Measurements from ENCODE around the gene SLC38A11. TPM values are rescaled to one million over a fixed set of nuclear protein-coding genes. Genes with fewer than 3 reads are reported as not detected.
"Not testable (repeated sequence)": the region's sequence is repeated elsewhere in the genome, so short reads cannot be mapped to it uniquely, and the experiment has no call there.

Gene SLC38A11, protein sequence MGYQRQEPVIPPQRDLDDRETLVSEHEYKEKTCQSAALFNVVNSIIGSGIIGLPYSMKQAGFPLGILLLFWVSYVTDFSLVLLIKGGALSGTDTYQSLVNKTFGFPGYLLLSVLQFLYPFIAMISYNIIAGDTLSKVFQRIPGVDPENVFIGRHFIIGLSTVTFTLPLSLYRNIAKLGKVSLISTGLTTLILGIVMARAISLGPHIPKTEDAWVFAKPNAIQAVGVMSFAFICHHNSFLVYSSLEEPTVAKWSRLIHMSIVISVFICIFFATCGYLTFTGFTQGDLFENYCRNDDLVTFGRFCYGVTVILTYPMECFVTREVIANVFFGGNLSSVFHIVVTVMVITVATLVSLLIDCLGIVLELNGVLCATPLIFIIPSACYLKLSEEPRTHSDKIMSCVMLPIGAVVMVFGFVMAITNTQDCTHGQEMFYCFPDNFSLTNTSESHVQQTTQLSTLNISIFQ
- total RNA-seq (0.85 TPM), polyA plus RNA-seq (2.4 TPM)

DNA sequence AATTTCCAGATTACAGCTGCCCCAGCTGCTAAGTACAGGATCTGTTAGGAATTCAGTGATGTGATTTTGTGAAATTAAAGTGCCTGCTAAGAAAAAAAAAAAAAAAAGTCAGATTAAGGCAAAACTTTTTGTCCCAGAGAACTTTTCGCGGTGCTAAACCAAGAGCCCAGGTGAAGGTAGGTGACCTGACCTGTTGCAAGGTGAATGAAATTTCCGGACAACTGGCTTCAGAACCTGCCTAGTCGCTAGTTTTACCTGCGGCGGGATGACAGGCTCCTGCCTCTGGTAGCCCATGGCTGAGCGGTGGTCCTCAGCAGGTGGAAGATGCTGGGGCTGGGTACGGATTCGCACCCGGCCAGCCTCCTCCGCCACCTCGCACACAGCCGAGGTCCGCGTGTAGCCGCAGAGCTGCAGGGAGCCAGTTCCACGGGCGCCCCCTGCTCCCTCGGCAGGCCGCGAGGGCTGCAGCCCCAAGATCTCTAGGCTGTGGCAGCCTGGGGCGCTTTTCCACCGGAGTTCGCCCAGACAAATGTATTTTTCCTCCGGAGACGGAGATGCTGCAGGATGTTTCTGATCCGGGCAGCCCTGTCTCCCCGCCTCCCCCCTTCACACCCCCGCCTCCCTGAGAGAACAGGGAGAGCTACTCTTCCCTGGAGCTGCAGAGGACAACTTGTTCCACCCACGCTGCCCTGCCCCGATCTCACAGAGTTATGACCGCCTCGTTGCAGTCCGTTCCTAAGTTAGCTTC is at the start of gene SLC38A11:
Gene SLC38A11, minus strand, starts transcription at position 572 of the 748 bp plus-strand sequence. Its CDS starts 278 bp downstream, at position 294.
- Histone ChIP-seq H3K4me3 (ENCODE audit: low read depth, low read length) (peak within 1 kb of the TSS; percentile 28), H3K4me1 (ENCODE audit: insufficient read depth) (no peaks in the 10 kb centered on the region), H3K27ac (ENCODE audit: low read depth) (no peak within 1 kb of the TSS), H3K36me3 (ENCODE audit: insufficient read depth) (no peaks in the 10 kb centered on the region)
- 13% methylated on average over 34 of the region's 34 CpGs for WGBS
- no peak for DNase-seq (ENCODE audit: extremely low spot score)

DNA sequence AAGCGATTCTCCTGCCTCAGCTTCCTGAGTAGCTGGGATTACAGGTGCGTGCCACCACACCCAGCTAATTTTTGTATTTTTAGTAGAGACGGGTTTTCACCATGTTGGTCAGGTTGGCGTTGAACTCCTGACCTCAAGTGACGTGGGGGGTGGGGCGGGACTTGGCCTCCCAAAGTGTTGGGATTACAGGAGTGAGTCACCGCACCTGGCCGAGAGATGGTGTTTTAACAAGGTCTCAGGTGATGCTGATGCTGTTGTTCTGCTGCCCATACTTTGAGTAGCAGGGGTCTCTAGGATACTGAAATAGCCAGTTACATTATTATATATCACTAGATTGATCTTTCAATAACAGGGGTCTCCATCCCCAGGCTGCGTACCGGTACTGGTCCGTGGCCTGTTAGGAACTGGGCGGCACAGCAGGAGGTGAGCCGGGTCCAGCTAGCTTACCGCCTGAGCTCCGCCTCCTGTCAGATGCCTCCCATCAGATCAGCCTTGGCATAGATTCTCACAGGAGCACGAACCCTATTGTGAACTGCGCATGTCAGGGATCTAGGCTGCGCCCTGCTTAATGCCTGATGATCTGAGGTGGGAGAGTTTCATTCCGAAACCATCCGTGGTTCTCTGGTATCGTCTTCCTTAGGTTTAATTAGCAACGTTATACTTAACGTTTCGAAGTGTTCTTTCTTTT is 48.3 kb upstream of the SLC38A11 start:
- H3K27ac ChIP-seq (ENCODE audit: low read depth): no peak overlapping the region
- no peaks in the 10 kb centered on the region for H3K4me1 ChIP-seq (ENCODE audit: insufficient read depth)
- H3K36me3 ChIP-seq (ENCODE audit: insufficient read depth): no peaks in the 10 kb centered on the region
- H3K4me3 ChIP-seq (ENCODE audit: low read depth, low read length): no peak overlapping the region
- 88% methylated on average over 24 of the region's 24 CpGs for WGBS
- DNase-seq (ENCODE audit: extremely low spot score): no peak

DNA sequence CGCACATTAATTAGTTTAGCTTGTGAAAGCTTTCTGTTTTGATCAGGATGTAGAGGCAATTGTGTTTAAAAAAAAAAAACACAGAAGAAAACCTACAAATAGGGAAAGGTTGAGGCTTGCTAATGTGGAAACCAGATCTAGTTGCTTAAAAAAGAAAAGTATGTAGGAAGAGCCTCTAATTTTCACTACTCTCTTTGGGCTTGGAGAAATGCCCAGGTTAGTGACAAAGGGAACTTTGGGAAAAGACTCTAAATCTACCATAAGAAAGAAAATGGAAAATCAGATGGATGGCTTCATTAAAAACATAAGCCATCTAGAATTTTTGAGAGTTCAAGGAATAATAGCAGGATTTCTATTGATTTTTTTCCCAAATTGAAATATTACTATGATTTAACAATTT is 47.3 kb upstream of the SLC38A11 start:
- DNase-seq (ENCODE audit: extremely low spot score): no peak
- H3K27ac ChIP-seq (ENCODE audit: low read depth): no peak overlapping the region
- no peaks in the 10 kb centered on the region for H3K4me1 ChIP-seq (ENCODE audit: insufficient read depth)
- 83% methylated on average over 1 of the region's 1 CpG for WGBS
- H3K4me3 ChIP-seq (ENCODE audit: low read depth, low read length): no peak overlapping the region
- H3K36me3 ChIP-seq (ENCODE audit: insufficient read depth): no peaks in the 10 kb centered on the region

DNA sequence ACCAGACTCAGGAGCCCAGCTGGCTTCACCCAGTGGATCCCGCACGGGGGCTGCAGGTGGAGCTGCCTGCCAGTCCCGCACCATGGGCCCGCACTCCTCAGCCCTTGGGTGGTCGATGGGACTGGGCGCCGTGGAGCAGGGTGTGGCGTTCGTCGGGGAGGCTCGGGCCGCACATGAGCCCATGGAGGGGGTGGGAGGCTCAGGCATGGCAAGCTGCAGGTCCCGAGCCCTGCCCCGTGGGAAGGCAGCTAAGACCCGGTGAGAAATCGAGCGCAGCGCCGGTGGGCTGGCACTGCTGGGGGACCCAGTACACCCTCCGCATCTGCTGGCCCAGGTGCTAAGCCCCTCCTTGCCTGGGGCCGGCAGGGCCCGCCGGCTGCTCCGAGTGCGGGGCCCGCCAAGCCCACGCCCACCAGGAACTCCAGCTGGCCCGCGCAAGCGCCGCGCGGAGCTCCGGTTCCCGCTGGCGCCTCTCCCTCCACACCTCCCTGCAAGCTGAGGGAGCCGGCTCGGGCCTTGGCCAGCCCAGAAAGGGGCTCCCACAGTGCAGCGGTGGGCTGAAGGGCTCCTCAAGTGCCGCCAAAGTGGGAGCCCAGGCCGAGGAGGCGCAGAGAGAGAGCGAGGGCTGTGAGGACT is 39.5 kb upstream of the SLC38A11 start:
- WGBS: 98% methylated on average over 43 of the region's 43 CpGs
- H3K27ac ChIP-seq (ENCODE audit: low read depth); H3K4me3 ChIP-seq (ENCODE audit: low read depth, low read length); H3K36me3 ChIP-seq (ENCODE audit: insufficient read depth); H3K4me1 ChIP-seq (ENCODE audit: insufficient read depth); DNase-seq (ENCODE audit: extremely low spot score): not testable (repeated sequence)

DNA sequence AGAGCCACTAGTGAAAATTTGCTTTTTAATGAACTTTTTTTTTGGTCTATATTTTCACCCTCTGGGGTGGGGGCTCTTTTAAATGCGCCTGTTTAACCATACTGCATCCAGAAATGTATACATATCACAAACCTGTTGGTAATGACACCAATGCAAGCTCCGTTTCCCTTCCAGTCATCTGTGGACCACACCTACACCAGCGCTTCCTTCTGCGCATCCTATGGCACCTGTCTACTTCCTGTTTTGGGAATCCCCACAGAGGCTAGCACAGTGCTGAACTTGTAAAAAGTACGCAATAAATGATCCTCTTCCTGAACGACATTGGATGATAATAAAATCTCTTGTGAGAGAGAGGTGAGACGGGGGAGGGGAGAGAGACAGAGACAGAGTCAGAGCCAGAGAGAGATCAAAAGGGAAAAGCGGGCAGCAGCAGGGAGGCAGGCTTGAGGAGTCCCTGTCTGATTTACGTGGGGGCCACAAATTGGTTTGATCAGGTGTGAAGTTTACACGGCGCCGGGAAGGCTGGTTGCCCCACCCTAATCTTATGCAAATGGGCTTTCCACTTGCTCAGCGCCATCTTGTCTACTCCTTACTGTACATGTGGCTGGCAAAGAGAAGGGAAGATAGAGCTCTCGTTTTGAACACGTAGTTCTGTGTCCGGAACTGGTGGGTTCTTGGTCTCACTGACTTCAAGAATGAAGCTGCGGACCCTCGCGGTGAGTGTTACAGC is 38.1 kb upstream of the SLC38A11 start:
- Histone ChIP-seq H3K4me1 (ENCODE audit: insufficient read depth) (no peaks in the 10 kb centered on the region), H3K4me3 (ENCODE audit: low read depth, low read length) (no peak overlapping the region), H3K36me3 (ENCODE audit: insufficient read depth) (no peaks in the 10 kb centered on the region), H3K27ac (ENCODE audit: low read depth) (no peak overlapping the region)
- 80% methylated on average over 19 of the region's 19 CpGs for WGBS
- no peak for DNase-seq (ENCODE audit: extremely low spot score)

DNA sequence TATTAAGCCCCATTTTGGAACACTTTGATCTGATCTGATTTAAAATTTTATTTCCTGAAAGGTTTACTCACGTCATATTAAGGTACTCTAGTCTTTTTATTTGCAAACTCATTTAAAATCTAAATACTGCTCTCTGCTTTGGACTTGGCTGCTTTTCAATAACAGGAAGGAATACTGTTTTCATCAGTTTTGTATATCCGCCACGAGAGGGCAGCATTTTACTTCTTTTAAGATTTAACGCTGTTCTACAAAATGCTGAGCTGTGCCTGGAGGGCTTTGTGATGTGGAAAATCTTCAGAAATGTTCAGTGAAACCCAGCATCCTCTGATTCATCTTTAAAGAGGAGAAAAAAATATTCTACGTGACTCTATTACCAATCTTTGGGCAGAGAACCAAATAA is 37.5 kb upstream of the SLC38A11 start:
- Histone ChIP-seq H3K4me1 (ENCODE audit: insufficient read depth) (no peaks in the 10 kb centered on the region), H3K36me3 (ENCODE audit: insufficient read depth) (no peaks in the 10 kb centered on the region), H3K4me3 (ENCODE audit: low read depth, low read length) (no peak overlapping the region), H3K27ac (ENCODE audit: low read depth) (no peak overlapping the region)
- DNase-seq (ENCODE audit: extremely low spot score): peak; percentile 79
- WGBS: under 1% methylated on average over 5 of the region's 5 CpGs

DNA sequence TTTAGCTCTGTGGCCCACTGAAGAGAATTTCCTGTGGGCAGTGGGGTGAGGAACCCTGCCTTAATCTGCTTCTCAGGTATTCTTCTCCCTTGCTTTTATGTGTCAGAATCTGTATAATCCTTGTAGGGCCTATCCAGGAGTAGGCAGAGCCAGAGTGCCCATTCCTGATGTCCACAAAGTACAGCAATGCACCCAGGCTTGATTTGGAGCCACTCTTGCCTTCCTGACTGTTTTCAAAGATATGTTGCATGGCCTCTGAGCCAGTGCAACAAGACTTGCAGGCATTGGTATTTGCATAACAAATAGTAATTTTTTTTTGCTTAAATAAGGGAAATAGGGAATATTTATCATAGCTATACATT is 36.7 kb upstream of the SLC38A11 start:
- not testable (repeated sequence) for H3K4me1 ChIP-seq (ENCODE audit: insufficient read depth); H3K27ac ChIP-seq (ENCODE audit: low read depth); H3K36me3 ChIP-seq (ENCODE audit: insufficient read depth); H3K4me3 ChIP-seq (ENCODE audit: low read depth, low read length); DNase-seq (ENCODE audit: extremely low spot score)

DNA sequence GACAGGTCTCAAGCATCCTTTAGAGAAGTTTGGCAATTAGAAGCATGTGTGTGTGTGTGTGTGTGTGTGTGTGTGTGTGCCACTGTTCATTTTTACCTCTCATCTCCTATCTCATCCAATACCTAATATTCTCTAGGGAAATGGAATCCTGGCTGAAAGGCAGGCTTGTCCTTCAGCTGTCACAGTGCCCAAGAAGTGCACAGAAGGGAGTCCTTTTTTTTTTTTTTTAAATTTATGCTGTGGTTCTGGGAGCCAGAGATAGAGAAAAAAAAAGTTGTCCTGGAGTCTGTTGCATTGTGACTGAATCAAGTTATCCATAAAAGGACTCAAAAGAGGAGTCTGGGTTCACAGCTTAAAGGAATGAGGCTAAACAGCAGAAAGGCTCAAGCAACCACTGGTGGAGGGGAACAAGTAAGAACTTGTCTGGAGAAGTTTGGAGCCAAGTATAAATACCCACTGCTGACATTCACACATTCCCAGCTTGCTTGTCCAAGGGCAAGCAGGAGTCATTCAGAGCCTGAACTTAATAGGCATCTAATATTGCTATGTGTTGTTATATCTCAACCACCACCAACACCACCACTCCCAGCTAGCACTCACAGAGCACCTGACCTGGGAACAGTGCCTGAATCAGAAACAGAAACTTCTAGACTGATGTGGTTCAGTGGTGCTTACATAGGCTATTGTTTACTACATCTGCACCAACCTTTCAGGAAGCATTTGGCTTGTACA is 36.2 kb upstream of the SLC38A11 start:
- not testable (repeated sequence) for H3K27ac ChIP-seq (ENCODE audit: low read depth); H3K4me1 ChIP-seq (ENCODE audit: insufficient read depth); H3K36me3 ChIP-seq (ENCODE audit: insufficient read depth); H3K4me3 ChIP-seq (ENCODE audit: low read depth, low read length); DNase-seq (ENCODE audit: extremely low spot score)

DNA sequence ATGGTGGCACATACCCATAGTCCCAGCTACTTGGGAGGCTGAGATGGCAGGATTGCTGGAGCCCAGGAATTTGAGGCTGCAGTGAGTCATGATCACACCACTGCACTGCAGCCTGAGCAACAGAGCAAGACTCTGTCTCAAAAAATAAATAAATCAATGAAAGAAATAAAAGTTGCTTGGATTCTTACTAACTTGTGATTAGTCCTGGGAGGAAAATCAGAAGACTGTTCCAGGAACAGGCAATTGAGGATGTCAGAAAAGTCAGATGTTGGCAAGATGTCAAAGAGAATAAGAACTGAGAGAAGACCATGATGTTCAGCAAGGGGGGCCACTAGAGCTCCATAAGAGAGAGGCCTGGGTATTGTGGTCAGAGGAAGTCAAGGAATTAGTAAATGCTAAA is 35.6 kb upstream of the SLC38A11 start:
- not testable (repeated sequence) for H3K36me3 ChIP-seq (ENCODE audit: insufficient read depth); H3K4me3 ChIP-seq (ENCODE audit: low read depth, low read length); H3K4me1 ChIP-seq (ENCODE audit: insufficient read depth); H3K27ac ChIP-seq (ENCODE audit: low read depth); DNase-seq (ENCODE audit: extremely low spot score)

DNA sequence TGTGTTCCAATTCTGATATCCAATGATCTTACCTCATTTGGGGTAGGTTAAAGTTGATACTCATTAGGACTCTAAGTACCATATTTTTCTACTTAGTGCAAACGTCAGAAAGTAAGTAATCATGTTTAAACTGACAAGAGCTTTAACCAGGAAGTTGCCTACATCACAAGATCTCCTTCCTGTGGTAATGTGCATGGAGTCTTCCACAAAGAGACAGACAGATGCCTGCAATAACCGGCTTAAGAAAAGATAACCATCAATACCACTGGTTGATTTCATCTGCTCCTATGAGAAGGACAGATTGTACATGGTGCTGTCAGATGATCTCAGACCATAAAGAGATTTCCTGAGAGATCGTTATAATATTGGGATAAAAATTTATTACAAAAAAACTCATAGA is 33.5 kb upstream of the SLC38A11 start:
- H3K4me3 ChIP-seq (ENCODE audit: low read depth, low read length); H3K27ac ChIP-seq (ENCODE audit: low read depth); DNase-seq (ENCODE audit: extremely low spot score); H3K4me1 ChIP-seq (ENCODE audit: insufficient read depth); H3K36me3 ChIP-seq (ENCODE audit: insufficient read depth): not testable (repeated sequence)
- 52% methylated on average over 3 of the region's 3 CpGs for WGBS

DNA sequence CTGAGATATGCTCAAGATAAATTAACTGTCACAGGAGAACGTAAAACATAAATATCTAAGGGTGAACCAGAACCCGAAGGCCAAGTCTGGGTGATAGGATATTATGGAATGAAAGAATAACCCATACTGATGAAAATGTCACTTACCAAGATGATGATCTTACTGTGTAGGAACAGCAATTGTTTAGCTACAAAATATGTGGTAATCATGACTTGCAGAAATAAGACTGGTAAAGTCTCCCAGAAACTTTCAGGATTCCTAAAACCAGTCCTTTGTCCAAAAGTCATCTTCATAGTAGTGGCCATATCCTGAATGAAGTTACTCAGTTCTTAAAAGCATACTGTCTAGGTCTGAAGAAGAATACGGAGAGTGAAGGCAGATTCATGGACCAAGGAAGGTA is 30.7 kb upstream of the SLC38A11 start:
- H3K27ac ChIP-seq (ENCODE audit: low read depth); H3K4me1 ChIP-seq (ENCODE audit: insufficient read depth); H3K4me3 ChIP-seq (ENCODE audit: low read depth, low read length); DNase-seq (ENCODE audit: extremely low spot score); H3K36me3 ChIP-seq (ENCODE audit: insufficient read depth): not testable (repeated sequence)
- 62% methylated on average over 3 of the region's 3 CpGs for WGBS

DNA sequence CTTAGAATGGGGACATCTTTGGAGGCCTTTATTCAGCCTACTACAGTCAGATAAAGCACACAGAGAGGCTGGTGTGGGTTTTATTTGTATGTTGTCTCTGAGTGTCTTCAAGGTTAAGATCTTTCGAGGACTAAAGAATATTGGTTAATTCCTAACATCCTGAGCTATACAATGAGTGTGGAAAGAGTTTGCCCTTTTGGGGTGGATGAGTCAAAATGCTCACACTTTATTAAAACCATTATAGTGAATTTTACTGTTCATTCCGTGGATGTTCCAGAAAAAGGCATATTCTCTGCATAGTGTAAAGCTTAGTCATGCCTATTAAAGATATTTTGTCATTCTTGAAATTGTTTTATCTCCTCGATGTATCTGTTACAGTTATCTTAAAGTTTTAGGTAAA is 29.1 kb upstream of the SLC38A11 start:
- WGBS: 74% methylated on average over 3 of the region's 3 CpGs
- no peaks in the 10 kb centered on the region for H3K36me3 ChIP-seq (ENCODE audit: insufficient read depth)
- no peak overlapping the region for H3K27ac ChIP-seq (ENCODE audit: low read depth)
- no peak overlapping the region for H3K4me3 ChIP-seq (ENCODE audit: low read depth, low read length)
- H3K4me1 ChIP-seq (ENCODE audit: insufficient read depth): no peaks in the 10 kb centered on the region
- no peak for DNase-seq (ENCODE audit: extremely low spot score)
